Amniotic epithelial cell (primary cell): ENCODE results near the gene GALNT6.

ENCODE experiments used
- DNase-seq: peaks from one replicate; pipeline ENCODE4 v3.0.0-alpha.2; 2010; ENCODE audit warnings: low read depth

The GALNT6 gene

DNA sequence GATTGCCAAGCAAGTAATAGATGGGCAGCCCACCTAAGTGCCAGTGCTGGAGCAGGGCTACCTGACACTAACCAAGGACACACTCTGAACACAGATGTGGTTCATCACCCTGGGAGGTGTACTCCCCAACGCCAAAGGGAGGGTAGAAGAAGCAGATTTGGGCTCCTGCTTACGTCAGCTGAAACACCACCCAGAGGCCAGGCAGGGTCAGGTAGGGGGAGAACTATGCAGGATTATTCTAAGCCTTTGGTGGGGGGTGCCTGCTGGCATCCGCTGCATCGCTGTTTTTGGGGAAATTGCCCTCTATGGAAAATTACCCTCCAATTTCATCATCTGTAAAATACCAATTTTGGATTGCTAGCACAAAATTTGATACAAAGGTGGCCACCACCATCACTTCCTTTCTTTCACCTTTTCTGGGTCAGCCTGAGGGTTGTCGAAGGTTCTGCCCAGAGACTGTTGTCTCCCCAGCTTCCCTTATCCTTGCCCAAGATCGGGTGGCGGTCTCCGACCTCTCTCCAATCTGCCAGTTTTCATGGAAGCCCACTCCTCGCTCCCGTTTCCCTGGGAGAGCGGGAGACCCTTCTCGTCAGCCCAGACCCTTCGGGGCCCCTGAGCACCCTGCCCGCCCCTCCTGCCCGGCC, 67.8 kb downstream of the GALNT6 start:
- no peak for DNase-seq

DNA sequence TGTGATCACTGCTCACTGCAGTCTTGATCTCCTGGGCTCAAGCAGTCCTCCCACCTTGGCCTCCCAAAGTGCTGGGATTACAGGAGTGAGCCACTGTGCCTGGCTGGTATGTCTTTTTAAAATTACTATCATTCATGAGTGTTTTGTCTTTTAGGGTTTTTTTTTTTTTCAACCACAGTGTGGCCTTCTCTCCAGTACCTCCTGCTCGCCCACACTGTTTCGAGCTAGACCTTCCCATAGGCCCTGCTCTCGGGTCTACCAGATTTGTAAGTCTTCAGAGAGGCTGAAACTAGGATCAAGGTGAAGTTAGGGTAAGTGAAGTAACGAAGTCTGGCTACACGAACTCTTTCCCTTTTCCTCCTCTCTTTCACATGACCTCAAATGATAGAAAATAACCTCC, 68.8 kb downstream of the GALNT6 start:
- DNase-seq = no peak

DNA sequence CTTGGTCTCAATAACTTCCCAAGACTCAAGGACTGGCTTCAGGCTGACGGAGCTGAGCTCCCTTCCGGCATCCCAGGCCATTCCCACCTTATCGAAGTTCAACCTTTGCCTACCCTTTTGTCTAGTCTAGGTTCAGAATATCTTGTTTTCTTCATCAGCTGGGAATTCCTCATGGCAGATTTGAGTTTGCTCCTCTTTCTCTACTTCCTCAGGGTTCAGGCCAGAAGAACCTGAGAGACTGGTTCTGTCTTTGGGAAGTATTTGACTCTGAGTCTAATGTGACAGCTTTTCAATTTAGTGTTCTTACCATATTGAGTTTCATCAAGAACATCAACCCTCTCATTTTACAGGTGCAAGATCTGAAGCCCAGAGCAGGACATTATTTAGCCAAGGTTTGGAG, 69.3 kb downstream of the GALNT6 start:
- no peak for DNase-seq

DNA sequence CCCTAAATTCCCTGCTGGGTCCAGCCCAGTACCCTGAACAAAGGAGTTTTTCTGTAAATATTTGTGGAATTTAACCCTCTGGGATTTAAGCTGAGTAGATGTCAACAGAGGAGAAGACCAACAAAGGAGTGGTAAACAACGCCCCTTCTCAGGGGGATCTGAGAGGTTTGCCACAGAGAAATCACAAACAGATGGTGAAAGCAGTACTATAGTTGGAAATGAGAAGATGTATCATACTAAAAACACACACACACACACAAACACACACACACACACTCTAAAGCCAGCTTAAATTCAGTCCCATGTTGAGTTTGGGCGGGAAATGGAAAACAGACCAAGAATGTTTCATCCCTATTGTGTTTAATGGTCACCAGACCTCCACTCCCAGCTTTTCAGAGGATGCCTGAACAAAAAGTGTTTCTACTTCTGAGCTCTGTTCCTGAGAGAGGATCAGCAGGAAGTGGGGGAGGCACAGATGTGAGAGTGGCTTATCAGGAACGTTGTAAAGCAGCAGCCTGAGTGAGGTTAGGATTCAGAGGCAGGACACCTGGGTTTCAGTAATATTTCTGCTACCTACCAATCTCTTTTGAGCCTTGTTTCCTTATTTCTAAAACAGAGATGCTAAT, 70.4 kb downstream of the GALNT6 start:
- peak; percentile 60 for DNase-seq

DNA sequence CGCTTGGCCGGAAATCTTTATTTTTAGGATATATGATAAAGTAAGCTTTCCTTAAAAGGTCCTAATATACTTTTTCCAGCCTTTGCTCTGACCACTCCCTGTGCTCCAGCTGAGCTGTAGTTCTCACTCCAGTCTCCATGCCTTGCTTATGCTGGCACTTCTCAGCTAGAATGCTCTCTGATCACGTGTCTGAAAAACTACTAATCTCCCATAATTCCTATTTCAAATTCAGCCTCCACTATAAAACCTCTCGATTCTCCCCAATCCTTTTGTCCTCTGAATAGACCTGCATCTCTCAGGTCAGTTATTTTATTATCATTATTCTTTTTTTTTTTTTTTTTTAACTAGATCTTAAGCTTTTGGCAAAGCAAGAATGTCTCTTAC, 70.9 kb downstream of the GALNT6 start:
- DNase-seq = no peak

DNA sequence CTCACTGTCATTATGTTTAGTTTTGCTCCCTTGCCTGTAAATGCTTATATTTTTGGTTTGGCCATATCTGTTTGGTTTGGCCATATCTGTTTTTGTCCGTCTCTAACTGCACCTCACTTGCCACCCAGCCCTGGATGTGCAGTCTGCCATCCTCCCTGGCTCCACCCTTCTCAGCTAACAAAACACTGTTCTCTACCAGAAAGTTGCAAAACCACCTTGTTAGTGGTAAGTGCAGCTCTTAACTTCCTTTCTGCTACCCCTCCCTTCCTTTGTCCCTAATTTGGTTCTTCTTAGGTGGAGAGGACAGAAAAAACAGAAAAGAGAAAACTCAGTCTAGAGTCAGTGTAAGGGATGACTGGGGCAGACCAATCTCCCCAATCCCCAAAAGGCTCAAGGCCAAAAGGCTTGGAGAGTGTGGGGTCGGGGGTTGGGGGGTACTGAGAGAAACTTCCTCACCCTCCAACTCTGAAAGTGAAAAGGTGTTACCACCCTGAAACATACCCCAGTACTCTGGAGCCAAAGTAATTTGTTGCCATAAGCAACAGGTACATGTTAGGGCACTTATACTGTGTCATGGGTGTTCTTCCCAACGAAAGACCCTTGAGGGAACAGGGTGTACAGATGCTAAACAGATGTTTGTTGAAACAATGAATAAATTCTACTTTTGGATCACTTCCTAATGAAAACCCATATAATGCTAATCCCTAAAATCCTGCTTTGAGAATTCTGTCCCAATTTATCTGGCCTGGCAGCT, 72.2 kb downstream of the GALNT6 start:
- DNase-seq = no peak

DNA sequence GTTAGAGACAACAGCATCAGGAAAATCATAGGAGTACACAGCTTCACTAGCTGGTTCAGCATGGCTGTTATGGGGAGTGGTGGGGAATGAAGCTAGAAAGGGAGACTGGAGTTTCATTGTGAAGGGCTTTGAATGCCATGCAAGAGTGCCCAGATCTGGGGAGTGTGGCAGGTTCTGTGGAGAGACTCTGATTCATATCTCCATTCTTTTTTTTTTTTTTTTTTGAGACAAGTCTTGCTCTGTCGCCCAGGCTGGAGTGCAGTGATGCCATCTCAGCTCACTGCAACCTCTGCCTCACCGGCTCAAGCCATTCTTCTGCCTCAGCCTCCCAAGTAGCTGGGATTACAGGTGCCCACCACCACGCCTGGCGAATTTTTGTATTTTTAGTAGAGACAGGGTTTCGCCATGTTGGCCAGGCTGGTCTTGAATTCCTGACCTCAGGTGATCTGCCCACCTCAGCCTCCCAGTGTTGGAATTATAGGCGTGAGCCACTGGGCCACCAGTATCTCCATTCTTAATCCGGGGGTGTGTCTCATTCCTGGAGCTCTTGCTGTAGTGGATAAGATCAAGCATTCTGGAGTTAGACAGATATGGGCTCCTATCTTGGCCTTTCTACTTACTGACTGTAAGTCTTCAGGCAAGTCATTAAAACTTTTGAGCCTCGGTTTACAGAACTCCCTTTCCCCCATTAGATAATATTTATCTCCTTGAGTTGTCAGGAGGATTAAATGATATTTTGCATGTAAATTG, 73.0 kb downstream of the GALNT6 start:
- peak; percentile 19 for DNase-seq

DNA sequence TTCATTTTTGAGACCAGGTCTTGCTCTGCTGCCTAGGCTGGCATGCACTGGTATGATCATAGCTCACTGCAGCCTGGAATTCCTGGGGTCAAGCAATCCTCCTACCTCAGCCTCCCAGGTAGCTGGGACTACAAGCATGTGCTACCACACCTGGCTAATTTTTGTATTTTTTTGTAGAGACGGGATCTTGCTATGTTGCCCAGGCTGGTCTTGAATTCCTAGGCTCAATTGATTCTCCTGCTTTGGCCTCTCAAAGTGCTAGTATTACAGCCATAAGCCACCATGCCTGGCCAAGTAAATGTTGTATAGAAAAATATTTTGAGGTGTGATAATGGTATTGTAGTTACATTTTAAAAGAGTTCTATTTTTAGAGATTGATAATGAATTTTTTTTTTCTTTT, 79.8 kb downstream of the GALNT6 start:
- DNase-seq = no peak

DNA sequence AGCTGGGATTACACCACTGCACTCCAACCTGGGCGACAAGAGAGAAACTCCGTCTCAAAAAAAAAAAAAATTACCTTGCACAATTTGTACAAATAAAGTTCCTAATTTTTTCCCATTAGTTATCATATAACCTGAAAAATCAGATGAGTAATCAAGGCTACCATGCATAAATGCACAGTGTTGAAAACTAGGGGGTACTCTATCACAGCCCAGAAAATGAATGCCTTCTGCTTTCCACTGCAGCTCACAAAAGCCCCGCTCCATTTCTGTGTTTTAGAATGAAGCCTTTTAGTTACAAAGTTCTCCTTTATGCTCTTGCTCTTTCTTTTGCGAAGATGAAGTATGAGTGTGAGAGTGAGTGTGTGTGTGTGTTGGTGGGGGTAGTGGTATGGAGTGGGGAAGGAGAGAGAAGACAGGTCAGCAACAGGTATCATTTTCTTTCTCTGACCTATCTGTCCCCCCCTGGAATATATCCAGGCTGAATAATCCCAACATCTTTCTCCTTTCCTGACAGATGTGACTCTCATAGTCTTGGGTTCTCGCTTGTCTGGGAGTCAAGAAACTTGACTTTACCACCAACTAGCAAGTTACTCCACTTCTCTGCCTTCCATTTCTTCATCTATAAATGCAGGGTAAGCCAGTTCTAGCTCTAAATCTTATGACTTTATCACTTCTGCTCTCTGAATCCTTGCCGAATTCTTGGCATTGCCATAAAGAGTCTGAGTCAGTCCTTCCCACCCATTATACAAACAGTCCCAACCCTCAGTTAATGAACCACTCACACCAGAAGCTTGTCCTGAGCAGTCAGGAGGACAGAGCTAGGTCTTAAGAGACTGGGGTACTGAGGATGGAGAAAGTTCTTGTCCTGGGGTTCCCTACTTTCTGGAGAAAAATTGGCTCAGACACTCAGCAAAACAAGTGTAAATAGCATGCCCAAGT, 83.3 kb downstream of the GALNT6 start:
- peak; percentile 77 for DNase-seq

DNA sequence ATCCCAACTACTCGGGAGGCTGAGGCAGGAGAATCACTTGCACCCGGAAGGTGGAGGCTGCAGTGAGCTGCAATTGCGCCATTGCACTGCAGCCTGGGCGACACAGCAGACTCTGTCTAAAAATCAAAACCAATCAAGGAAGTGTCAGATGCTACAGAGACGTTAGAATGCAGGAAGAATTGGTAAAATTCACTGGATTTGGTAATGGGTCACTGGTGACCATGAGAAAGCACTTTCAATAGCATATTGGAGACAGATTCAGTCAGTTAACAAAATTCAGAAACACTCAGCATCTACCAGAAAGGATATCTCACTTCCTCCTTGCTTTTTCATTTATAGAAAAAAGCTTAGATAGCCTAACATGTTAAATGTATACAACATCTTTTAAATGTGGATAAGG, 84.7 kb downstream of the GALNT6 start:
- no peak for DNase-seq
